ENCODE results near the gene PFN3.

- TF ChIP-seq REST (IDR thresholded peaks at IDR 0.05; ENCODE audit: insufficient read depth in 1 of 2, low read depth in 2 of 2, low read length in 2 of 2) (no peak), POLR2AphosphoS5 (IDR thresholded peaks at IDR 0.05; ENCODE audit: low read depth, low read length) (no peak), TAF1 (IDR thresholded peaks at IDR 0.05; ENCODE audit: borderline replicate concordance, insufficient read depth, low read length) (no peak), SIN3A (IDR thresholded peaks at IDR 0.05; ENCODE audit: borderline replicate concordance, insufficient read depth, low read length) (no peak)
Measured at GRCh38 chr5:177367323-177367848, 33.1 kb downstream of the PFN3 start.
